ENCODE data around the gene TLE1. TPM values are rescaled to one million over a fixed set of nuclear protein-coding genes. Genes with fewer than 3 reads are reported as not detected.

TLE1 gene
- polyA plus RNA-seq, 4 donors, result 66.8 to 81.7 (median 72.9) TPM

DNA sequence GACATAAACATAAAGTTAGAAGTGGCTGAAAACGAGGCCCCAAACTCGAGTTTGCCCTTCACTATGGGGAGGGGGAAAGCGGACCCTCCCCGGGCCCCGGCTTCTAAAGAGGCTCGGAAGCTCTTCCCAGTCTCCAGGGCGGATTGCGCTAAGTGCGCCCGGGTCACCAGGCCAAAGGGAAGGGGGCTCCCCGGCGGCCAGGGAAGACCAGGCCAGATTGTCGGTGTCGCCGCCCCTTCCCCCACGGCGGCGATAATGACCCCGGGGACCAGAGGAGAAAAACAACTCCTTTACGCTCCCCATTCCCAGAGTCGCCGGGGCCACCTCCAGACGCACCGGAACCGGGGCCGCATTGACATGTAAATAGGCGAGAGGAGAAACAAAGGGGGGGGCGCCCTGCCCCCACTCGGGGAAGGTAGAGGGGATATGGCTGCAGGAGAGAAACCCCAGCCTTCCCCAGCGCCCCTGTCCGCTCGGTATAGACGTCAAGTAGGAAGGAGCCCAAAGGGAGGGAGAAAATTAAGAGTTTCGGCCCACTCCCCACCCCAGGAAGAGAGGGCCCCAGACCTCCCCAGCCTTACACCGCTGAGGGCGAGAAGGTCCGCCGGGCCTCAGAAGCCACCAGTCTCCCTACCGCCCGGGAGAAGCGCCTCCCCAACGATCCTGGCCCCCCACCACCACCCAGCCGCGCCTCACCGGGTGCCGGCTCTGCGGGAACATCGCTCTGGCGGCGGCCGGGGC is 1.7 kb downstream of the TLE1 start:
- no peak for DNase-seq (ENCODE audit: low read depth in 4 of 4, low spot score in 2 of 4)

GRCh38 chr9:81686614-81687520 is 2.5 kb downstream of the TLE1 start:
- peak in 2 of 4 donors; percentile 80 for DNase-seq (ENCODE audit: low read depth in 4 of 4, low spot score in 2 of 4)

- no peak for DNase-seq (ENCODE audit: low read depth in 4 of 4, low spot score in 2 of 4)
Measured at GRCh38 chr9:81685763-81686613, 3.4 kb downstream of the TLE1 start.

DNA sequence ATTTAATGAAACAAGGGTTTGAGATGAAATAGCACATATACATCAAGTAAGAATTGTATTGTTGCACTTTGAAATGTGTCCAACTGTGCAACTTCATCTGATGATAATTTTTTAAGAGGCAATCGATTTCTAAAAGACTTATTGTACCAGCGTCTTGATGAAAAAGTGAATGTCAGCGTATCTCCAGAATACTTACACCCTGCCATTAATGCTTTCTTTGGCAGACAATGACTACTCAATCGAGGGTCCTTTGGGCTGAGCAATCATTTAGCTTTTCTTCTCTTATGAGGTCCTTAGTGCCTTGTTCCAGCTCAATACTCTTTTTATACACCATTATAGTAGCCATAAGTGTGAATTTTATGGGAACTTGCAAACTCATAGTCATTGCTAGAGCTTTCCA is 4.7 kb downstream of the TLE1 start:
- DNase-seq (ENCODE audit: low read depth in 4 of 4, low spot score in 2 of 4), result no peak

DNA sequence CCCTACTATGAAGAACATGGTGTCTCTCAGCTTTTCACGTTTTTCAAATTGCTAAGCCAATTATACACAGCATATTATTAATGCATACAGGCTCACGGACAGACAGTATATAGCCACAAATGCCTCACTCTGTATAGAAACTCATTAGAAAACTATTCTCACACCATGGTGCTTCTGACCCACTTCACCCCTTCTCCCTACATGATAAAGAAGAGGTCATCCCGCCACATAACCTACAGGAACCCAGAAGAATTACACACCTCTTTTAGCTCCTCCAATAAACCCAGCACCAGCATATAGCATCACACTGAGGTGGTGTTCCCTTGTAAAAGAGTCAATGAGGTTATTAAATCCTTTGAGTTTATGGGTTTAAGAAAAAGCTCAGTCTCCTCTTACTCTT is 5.6 kb downstream of the TLE1 start:
- no peak for DNase-seq (ENCODE audit: low read depth in 4 of 4, low spot score in 2 of 4)

DNA sequence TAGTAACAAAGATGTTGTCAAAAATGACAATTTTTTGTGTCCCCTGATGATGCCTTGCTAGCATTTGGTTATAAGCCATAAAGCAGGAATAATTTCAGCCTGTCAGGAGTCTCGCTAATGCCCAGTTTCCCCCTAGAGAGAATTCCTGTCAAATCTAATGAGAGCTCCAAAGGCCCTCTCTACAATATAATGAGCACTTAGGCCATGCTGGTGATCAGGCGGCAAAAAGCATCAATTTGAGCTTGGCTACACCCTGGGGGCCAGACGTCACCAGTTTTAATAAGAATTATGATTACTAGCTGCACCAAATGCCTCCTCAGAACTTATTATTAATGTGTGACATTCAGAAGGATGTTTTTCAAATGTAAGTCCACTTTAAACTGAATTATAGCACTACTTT is 6.1 kb downstream of the TLE1 start:
- DNase-seq (ENCODE audit: low read depth in 4 of 4, low spot score in 2 of 4), result no peak

DNA sequence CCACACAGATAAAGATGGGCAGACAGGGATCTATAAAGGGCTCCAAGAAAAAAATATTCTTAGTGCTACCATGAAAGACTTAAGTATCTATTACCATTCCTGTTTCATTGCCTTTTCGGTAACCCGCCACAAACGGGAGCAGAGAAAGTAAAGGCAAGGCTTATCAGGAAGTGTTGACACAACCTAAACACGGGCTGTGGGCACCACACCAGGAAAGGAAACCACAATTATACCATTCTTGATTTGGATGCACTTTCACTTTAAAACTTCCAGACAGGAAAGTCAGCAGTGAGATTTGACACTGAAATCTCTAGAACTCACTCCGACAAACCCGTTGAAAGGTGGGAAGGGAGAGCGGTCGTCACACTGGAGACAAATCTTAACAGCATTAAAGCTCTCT is 6.5 kb downstream of the TLE1 start:
- DNase-seq (ENCODE audit: low read depth in 4 of 4, low spot score in 2 of 4), result no peak

- no peak for DNase-seq (ENCODE audit: low read depth in 4 of 4, low spot score in 2 of 4)
Measured at GRCh38 chr9:81682177-81682576, 7.2 kb downstream of the TLE1 start.

- DNase-seq (ENCODE audit: low read depth in 4 of 4, low spot score in 2 of 4), result no peak
Measured at GRCh38 chr9:81680506-81680905, 8.8 kb downstream of the TLE1 start.

DNA sequence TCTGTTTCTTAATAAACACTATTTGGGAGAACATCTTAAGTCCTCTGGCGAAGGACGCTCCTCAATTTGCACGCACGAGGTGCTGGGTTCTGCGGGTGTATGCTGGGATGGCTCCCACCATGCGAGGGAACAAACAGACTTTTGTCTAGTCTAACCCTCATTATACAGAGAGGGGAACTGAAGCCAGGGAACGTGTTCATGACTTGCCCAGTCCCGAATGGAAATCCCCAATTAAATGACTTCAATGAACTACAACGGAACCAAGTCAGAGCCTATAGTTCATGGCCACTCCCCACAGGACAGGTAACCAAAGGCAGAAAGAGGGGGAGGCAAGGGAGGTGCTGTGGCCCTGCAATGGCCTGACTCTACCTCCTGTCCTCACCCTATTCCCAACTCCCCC is 9.3 kb downstream of the TLE1 start:
- DNase-seq (ENCODE audit: low read depth in 4 of 4, low spot score in 2 of 4), result no peak

- no peak for DNase-seq (ENCODE audit: low read depth in 4 of 4, low spot score in 2 of 4)
Measured at GRCh38 chr9:81678088-81678487, 11.3 kb downstream of the TLE1 start.

- DNase-seq (ENCODE audit: low read depth in 4 of 4, low spot score in 2 of 4), result no peak
Measured at GRCh38 chr9:81676395-81676794, 13.0 kb downstream of the TLE1 start.

DNA sequence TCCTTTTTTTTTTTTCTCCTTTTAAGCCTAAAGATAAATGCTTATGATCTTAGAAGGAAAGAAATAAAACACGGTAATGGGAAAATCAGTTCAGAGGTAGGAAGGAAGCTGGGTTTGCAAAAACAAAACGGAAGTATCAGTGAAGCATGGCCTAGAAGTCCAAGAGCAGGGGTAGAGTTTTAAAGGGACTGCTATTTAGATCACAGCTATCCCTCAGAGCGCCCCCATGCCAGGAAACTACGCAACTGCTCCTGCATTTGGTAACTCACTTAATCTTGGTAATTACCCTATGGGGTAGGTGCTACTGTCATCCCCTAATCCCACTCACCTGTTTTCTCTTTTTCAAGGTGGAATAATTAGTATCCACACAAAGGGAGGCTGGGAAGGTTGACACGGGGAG is 16.0 kb downstream of the TLE1 start:
- DNase-seq (ENCODE audit: low read depth in 4 of 4, low spot score in 2 of 4), result no peak

DNA sequence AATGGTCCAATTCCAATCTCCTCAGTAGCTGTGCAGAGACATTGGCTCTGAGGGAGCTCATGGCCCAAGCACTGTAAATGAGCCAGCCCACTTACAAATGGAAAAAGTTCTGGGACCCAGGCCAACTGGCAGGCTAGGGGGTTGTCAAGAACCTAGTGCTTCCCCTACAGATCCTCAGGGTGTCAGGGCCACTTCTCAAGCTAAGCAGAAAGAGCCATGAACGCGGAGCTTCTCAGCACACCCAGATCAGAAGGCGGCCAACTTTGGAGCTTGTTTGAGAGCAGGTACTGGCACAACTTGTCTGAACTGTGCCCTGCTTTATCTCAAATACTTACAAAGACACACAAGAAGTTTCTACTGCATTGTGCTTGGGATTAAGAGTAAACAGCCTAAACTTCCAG is 17.5 kb downstream of the TLE1 start:
- DNase-seq (ENCODE audit: low read depth in 4 of 4, low spot score in 2 of 4), result no peak

DNA sequence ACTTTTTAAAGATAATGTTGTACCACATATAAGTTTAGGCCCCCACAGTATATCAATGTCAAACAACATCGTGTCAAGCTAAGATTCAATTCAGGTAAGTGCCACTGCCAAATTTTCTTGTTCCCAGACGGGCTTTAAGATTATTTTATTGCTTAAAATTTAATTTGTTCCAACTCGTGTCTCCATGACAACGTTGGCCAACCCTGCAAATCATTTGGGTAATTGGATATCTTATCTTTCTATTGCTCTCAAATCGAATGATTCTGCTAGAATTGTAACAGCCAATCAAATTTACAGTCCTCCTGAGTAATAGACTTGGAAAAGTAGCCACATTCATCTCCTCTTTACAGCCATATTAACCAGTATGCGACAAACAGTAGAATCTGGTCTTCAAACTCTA is 19.5 kb downstream of the TLE1 start:
- DNase-seq (ENCODE audit: low read depth in 4 of 4, low spot score in 2 of 4), result no peak

- no peak for DNase-seq (ENCODE audit: low read depth in 4 of 4, low spot score in 2 of 4)
Measured at GRCh38 chr9:81669041-81669651, 20.2 kb downstream of the TLE1 start.

DNA sequence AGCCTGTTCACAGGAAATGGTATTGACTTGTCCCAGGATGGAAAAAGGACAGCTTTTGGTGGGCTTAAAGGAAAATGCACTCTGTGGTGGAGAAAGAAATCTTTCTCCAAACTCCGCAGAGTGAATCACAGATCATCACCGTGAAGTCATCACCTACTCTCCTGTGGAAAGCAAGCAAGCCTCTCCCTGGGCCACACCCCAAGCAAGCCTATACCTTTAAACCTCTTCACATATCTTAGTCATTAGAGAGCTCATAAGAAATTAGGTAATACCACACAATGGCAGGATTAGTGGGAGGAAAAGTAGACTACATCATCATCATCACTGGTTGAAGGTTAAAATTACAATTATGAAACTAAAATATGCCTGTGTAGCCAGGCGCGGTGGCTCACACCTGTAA is 23.2 kb downstream of the TLE1 start:
- DNase-seq (ENCODE audit: low read depth in 4 of 4, low spot score in 2 of 4), result no peak

- no peak for DNase-seq (ENCODE audit: low read depth in 4 of 4, low spot score in 2 of 4)
Measured at GRCh38 chr9:81665322-81665871, 23.9 kb downstream of the TLE1 start.

DNA sequence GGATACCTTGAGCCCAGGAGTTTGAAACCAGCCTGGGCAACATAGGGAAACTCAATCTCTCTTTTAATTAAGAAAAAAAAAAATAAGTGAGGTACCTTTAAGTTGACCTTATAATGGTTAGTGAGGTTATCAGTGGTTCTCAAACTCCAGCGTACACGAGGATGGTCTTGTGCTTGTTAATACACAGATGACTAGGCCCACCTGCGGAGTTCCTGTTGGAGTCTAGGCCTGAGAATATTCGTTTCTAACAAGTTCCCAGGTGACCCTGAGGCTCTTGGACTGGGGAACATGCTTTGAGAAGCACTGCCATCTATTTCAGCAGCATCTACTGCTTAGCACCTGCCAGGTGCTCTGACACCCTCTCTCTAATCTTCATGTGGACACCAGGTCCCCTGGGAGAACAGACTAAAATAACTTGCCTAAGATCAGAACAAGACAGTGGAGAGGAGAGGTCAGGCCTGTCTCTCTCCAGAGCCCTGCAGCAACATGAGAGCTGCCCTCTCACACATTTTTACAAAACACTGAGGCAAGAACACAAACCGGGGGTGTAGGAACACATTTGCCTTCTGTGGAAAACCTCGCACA is 24.6 kb downstream of the TLE1 start:
- no peak for DNase-seq (ENCODE audit: low read depth in 4 of 4, low spot score in 2 of 4)

DNA sequence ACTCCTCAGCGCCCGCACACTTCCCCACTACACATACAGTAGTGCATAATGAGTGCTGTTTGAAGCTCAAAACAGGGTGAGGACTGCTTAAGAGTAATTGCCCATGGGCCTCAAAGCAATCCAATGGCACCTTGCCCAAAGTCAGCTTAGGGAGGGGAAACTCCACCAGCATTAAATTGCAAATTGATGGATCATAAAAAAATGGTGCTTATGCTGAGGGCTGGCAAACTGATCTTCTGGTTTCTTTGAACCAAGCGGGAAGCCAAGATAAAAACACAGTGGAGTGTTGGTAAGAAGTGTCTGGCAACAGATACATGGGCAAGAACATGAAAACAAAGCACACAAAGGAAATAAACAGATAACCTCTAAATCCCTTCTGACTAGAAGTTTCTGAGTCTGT is 28.0 kb downstream of the TLE1 start:
- DNase-seq (ENCODE audit: low read depth in 4 of 4, low spot score in 2 of 4), result no peak

Measured in left renal cortex interstitium (tissue), 4 donors.